HG03469 (cell line): ENCODE measurements around the gene HMGN2.

ENCODE experiments used
- ATAC-seq: cut with Tn5 transposase; IDR thresholded peaks from one replicate; pipeline ENCODE4 v1.9.1; 2021; ENCODE audit warnings: mild to moderate bottlenecking, moderate library complexity, moderate number of reproducible peaks; ENCODE audit not compliant: unreplicated experiment

Gene HMGN2

DNA sequence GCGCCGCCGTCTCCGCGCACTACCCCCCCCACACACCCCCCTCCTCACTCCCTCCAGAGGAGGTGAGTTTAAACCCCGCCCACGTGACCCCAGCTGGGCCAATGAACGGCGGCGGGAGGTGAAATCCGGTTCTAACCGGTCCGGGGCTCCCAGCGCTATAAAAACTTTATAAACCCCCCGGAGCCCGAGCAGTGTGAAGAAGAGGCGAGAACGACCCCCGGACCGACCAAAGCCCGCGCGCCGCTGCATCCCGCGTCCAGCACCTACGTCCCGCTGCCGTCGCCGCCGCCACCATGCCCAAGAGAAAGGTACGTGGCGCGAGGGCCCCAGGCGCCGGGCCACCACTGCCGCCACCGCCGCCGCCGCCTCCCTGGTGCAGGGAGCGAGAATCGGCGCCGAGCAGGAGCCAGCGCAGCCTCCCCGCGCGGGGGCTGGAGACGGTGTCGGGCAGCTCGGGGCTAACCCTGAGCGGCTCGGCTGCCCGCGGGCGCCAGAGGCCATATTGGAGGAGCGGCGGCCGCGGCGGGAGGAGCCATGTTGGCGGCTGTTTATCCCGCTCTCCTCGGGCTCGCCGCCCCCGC lies at the start of gene HMGN2:
TSS of gene HMGN2 (plus strand) at position 121 of the 581 bp plus-strand sequence. CDS start at position 294, 173 bp downstream.
- peak; percentile 21 for ATAC-seq

DNA sequence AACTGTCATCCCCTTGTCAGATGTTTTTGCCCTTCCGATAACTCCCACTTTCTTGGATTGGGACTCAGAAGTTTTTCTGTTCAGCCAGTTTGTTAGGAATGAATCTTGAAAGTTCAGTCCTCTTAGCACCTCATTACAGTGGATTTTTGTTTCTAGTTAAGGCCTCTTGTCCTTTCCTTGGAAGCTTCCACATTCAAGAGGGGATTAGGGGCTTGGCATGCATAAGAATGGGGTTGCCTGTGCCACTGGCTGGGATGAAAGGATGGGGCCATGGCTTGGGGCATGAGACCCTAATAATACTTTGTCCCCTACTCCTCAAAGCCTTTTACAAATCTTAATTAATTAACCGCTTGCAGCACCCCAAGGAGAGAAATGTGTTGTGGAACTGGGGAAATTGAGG lies 42.5 kb upstream of the HMGN2 start:
- no peak for ATAC-seq

DNA sequence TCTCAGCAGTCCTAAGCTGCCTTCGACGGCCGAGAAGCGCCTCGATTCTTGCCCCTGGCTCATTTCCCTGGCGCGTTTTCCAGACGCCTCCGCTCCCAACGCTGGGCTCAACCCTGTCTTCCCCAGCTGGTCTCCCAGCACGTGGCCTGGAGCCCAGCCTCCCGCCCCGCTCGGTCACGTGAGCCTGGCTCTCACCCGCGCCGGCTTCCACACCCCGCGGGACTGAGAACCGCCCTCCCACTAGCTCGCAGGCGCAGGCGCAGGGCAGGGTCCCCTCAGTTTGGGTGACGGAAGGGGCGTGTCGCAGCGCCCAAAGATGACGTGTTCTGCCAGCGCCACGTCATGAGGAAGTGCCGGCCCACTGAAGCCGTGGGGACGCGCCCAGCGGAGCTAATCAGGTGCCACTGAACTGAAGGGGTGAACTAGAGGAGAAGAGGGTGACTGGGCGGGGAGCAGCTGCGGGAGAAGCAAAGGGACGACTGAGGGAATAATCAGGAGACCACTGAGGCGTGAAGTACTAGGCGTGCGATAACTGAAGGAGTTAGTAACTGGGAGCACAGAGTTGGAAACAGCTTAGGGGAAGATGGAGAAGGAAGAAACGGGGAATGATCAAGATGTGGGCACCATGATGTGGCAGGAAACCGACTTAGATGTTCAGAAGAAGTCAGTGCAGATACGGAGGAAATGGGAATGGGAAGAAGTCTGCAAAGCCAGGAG lies 40.1 kb upstream of the HMGN2 start, which contains the start of gene DHDDS:
TSS of gene DHDDS (plus strand) at position 343 of the 717 bp plus-strand sequence. CDS start 625 bp downstream, outside the sequence.
- ATAC-seq, result peak; percentile 84

DNA sequence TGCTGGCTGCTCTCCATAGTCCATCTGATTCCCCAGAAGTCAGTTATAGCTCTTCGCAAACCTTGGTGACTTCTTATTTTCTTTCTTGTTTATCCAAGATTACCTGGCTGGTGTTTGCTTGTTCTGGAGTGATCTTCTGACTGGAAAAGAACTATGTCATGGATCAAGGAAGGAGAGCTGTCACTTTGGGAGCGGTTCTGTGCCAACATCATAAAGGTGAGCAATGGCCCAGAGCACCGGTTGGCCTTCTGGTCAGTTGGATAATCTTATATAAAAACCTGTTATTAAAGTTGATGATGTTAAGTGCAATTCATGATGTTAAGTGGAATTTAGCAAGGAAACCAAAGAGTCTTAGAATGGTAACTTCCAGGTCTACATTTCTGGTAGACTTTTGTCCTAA lies 39.4 kb upstream of the HMGN2 start:
- ATAC-seq, result no peak

DNA sequence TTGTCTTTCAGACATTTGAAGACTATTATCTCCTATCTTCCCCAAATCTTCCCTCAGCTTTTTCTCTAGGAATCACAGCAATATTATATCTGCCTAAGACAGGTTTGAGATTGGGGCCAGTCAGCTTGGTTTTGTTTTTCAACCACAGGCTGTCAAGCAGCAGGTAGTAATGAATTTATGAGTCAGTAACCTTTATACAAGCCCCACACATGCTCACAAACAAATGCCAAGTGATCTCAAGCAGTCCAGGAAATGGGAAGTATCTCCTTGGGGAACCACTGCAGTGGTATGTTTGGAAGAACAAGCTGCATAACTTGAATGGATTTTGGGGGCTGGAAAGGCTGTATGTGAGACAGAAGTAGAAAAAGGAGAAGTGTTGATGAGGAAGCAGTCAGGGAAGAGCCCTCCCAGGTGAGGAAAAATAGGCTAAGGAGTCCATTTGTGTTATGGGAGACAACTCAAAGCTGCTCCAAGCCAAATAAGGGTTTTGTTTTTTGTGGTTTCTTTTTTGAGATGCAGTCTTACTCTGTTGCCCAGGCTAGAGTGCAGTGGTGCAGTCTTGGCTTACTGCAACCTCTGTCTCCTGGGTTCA lies 38.0 kb upstream of the HMGN2 start:
- no peak for ATAC-seq

DNA sequence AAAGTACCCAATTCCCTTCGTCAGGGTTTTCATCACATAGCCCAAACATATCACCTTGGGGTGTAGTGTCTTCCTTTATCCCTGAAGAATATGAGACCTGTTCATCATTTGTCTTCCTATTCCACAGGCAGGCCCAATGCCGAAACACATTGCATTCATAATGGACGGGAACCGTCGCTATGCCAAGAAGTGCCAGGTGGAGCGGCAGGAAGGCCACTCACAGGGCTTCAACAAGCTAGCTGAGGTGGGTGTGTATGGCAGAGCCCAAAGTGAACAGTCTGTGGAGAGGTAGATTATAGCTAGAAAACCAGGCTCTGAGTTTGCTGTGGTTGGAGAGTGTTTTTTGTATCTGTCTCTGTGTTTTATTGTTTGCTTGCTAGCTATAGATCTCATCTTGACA lies 34.2 kb upstream of the HMGN2 start:
- no peak for ATAC-seq

DNA sequence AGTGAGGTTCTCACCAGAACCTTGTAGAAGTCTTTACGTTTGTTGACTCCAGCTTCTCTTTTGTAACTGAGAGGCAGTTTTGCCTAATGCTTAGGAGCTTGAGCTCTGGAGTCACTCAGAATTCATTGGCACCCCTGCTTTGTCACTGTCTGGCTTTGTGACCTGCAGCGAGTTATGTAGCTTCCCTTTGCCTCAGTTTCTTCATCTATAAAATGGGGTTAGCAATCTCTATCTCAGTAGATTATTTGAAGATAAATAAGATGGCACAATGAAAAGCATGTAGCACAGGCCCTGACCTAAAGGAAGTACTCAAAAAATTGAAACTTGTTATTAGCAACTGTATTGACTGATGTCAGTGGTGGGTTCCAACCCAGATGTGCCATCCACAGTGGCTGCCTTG lies 32.0 kb upstream of the HMGN2 start:
- ATAC-seq, result no peak

DNA sequence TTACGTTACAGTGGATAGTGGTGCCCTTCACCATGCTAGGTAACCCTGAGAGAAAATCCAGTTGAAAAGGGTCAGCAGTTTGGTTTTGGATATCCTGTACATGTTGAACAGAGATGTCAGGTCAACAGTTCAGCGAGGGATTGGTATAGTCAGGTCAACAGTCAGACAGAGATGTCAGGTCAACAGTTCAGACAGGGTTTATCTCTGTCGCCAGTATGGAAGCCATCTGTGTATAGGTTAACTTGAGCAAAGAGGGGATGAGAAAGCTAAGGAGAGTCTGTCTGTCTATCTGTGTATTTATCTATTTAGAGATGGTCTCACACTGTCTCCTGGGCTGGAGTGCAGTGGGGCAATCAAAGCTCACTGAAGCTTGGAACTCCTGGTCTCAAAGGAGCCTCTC lies 22.4 kb upstream of the HMGN2 start:
- ATAC-seq, result no peak

DNA sequence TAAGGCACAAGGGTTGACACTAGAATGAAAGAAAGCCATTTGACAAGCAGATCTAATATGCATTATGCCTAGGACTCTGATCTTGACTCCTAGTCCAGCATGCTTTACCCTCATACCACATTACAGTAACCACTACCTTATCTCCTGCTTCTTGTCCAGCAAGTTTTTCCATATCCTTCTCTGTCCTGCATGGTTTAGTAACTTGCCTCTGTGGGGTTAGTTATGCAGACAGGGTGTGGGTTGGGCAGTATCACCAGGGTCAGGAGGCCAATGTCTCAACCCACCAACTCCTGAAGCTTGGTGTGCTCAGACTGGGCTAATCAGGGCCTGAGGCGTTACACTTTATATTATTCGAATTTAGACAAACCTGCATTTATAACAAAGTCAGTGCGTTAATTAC lies 21.3 kb upstream of the HMGN2 start:
- ATAC-seq, result no peak

DNA sequence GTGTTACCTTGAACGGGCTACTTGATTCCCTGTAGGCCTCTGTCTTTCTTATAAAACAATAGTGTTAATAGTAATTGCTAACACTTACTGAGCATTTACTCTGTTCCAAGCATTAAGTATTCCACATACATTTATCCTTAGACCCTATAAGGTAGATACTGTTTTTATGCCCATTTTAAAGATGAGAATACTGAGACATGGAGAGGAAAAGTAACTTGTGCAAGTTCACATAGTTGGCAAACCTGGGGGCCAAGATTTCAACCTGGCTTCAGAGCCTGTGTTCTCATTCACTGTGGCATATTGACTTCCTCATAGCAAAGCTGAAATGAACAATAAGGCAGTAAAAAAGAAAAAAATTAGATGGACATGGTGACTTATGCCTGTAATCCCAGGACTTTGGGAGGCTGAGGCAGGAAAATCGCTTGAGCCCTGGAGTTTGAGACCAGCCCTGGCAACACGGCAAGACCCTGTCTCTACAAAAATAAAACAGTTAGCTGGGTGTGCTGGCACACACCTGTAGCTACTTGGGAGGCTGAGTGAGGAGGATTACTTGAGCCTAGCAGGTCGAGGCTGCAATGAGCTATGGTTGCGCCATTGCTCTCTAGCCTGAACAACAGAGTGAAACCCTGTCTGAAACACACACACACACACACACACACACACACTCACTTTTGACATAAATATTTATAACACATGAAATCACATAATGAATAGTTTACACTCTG lies 19.6 kb upstream of the HMGN2 start:
- ATAC-seq, result no peak

DNA sequence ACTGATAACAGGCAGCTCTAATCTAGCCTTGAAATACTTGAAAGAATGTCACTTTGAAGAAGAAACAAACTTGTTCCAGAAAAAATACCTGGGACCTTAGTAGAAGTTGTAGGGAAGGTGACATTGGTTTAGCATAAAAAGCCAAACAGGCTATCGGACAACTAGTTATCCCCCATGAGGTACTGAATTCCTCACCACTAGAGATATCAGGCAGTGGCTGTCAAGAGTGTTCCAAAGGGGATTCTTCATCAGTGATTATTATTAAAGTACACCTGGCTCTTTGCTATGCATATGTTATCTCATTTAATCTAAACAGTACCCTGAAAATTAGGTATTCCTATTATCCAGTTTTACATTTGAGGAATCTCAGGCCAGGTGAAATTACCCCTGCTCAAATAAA lies 13.1 kb upstream of the HMGN2 start:
- no peak for ATAC-seq

DNA sequence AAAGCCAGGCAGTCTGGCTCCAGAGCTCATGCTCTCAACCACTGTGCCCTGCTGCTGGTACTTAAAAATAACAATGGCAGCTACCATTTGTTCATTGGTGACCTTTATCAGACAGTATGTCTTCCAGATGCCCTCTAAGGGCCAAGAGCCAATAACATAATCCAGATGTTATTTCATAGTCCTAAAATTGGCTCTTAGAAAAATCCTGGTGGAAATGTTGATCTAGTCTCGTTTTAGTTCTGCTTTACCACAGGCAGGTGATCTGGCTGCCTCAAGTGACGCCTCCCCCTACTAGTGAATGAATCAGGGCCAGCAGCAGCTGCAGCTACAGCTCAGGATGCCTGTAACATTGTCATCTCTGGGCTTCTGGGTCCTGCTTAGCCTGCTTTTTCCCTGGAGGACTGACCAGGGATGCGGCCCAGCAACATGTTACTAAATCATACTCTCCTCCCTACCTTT lies 12.6 kb upstream of the HMGN2 start:
- ATAC-seq, result no peak

DNA sequence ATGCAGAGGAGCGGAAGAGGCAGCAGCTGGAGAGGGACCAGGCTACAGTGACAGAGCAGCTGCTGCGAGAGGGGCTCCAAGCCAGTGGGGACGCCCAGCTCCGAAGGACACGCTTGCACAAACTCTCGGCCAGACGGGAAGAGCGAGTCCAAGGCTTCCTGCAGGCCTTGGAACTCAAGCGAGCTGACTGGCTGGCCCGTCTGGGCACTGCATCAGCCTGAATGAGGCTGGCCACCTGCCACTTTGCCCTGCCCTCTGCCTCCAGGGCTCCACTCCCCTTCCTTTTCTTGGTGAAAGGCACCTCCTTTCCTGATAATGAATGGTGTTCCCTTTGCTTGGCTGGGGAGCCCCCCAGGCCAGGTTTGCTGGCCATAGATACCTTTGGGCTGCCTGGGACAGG lies 3.3 kb upstream of the HMGN2 start:
- ATAC-seq, result no peak

DNA sequence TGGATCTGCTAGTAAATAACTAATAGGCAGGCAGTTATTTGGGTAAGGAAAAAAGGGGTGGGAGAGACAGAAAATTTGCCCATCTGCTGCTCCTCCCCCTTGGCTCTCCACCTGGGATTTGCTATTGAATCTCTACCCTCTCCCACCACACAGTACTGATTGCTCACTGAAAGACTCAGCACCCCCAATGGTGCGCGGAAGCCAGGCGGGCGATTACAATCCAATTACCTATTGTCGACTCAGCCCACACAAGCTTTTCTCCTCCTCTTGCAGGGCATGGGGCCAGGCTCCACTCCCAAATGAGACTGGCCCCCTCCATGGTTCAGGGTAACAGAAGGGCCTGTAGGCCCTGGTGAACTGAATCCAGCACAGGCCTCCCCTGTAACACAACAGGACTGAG lies 2.7 kb upstream of the HMGN2 start:
- no peak for ATAC-seq

DNA sequence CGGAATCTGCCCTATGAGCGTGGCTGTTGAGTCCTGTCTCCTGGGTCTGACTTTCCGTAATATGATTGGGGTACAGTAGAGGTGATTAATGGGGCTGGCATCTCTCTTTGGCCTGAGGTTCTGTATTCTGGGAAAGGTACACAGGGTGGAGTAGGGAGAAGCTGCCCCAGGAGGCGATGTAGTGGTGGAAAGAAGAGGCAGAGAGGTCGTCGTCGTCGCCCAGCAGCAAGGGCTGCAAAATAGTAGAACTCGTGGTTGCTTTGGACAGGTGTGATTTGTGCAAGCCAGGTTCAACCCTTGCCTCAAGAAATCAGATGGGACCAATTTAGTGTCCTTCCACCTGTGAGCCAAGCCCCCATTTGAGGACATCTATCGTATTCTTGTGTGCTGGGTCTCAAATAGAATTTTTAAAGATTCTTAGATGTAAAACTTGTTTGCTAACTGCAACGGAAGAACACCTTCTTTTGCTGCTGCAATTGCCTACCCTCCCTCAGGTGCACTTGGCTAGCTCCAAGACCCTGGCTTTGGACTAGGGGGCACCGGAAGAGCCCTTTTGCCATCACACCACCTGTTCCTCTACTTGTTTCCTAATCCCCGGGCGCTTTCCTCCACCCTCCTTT lies 1.3 kb upstream of the HMGN2 start:
- ATAC-seq, result no peak

DNA sequence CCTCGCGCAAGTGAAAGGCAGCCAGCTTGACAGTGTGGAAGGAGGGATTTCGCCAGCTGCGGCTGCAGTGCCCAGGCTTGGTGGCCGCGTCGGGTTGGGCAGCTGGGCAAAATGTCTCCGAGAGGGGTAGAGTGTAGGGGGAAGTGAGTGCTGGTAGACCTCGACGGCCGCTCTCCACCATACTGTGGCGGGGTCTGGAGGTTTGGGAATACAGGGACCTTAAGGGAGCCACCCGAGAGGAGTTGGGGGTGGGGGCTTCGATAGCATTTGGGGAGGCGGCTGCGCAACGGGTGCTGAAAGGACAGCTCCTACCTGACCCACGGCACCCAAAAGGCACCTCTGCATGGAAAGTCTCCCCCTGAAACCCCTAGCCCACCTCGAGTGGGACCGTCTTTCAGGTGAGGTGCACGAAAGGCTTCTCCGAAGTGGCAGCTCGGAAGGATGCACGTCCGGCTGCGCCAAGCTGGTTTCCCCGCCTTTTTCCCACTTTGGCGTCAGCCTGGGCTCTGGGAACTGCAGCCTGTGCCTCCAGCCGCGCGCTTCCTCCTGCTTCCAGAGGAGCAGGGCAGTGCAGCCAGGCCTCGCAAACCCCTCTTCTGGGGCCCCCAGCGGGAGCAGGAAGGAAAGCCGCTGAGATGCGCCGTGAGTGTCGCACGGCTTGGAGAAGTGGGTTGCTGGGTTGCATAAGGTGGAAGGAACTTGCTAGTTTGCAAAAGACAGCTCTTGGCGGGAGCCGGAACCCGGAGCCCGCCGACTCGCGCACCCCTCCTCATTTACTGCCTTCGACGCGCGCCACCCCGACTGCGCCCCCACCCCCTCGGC lies 531 bp upstream of the HMGN2 start:
- ATAC-seq, result peak; percentile 4

DNA sequence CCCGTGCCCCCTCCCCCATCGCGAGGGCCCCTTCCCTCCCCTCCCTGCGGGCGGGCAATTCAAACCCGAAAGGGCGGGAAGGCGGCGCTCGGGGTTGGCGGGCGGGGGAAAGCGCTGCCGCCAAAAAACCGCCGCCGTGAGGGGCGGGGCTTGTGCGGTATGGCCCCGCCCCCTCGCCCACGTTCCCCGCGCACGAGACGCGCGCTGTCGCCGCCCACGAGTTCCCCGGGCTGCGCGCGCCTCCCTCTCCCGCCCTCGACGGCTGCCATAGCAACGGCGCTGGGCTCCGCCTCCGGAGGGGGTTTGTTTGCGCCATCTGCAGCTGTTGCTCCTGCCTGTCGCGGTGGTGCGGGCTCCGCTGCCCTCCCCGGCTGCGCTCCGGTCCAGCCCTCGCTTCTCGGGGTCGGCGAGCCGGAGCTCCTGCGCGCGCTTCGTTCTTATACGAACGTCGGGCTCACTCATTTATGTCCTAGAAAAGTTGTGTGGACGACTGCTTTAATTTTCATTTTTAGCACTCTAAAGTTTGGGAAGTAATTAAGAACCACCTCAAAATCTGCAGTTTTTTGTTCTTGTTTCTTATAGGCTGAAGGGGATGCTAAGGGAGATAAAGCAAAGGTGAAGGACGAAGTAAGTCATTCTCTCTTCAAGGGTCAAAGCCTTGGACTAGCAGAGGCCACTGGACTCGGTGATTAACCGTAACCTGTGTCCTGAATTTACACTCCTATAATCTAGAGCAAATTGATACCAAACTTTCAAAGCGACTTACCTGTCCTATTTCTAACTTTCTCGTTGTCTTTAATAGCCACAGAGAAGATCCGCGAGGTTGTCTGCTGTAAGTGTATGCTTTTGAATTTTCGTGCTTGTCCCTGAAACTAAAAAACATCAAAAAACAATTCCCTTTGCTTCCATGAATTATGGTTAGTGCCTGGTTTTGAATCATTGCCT lies 933 bp downstream of the HMGN2 start:
- ATAC-seq, result peak; percentile 62

DNA sequence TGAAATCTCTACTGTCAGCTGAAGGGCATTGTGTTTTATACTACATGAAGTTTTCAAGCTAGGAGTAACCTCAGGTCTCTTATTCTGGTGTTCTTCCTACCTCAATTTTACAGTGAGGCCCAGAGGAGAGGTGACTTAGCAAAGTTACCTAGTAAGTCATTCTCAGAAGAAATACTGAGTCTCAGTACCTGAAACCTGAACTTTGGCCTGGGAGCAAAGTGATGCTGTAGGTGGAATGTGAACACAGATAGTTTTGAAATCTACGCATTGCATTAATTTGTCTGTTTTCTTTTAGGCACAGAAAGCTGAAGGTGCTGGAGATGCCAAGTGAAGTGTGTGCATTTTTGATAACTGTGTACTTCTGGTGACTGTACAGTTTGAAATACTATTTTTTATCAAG lies 2.6 kb downstream of the HMGN2 start:
- no peak for ATAC-seq

DNA sequence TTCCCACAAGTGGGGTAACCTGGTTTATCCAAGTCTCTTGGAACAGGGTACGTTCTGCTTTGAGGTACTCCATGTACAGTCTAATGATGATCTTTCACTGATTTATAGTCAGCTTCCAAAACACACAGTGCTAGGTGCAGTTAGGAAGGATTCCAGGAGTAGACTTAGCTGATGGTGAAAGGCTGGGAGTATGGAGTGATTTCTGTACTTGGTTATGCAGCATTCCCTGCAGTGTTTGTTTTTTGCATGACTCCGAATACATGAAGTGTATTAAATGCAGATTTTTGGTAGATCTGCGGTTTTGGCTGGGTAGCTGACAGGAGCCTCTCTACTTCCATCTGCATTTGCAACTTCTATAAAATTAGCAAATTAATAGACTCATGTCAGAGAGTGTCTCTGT lies 3.7 kb downstream of the HMGN2 start:
- ATAC-seq, result no peak
